ENCODE measurements around the gene CUTA.
A peak's percentile ranks its signal among the peaks of the same experiment; 100 is the strongest.

Gene CUTA

DNA sequence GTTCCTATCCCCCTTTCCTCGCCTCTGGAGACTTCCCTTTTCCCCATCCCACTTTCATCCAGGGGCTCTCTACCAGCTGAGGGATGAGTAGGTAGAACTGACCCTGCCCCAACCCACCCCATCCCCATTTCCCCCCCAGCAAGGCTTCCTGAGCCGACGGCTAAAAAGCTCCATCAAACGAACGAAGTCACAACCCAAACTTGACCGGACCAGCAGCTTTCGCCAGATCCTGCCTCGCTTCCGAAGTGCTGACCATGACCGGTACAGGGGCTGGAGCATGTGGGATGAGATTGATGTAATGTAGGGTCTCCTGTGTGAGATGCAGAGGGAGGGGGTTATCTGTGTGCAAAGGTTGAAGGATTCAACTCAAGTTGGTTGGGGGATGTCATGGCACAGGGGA, 14.6 kb upstream of the CUTA start:
- TF ChIP-seq, protein P1, sequence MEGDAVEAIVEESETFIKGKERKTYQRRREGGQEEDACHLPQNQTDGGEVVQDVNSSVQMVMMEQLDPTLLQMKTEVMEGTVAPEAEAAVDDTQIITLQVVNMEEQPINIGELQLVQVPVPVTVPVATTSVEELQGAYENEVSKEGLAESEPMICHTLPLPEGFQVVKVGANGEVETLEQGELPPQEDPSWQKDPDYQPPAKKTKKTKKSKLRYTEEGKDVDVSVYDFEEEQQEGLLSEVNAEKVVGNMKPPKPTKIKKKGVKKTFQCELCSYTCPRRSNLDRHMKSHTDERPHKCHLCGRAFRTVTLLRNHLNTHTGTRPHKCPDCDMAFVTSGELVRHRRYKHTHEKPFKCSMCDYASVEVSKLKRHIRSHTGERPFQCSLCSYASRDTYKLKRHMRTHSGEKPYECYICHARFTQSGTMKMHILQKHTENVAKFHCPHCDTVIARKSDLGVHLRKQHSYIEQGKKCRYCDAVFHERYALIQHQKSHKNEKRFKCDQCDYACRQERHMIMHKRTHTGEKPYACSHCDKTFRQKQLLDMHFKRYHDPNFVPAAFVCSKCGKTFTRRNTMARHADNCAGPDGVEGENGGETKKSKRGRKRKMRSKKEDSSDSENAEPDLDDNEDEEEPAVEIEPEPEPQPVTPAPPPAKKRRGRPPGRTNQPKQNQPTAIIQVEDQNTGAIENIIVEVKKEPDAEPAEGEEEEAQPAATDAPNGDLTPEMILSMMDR (IDR thresholded peaks at IDR 0.05), result no peak
- intact Hi-C loops (cut with DNase I; ENCODE audit: low total_unique reads), result no loop called here
- H3K27ac ChIP-seq, result peak overlapping the region in 1 of 2 donors; percentile 52
- H3K36me3 ChIP-seq, result peaks cover 17 to 35% (median 22%) of the 10 kb centered on the region in 3 donors
- H3K27me3 ChIP-seq, result no peaks in the 10 kb centered on the region
- peaks cover 0 to 50% (median 38%) of the 10 kb centered on the region in 4 donors for H3K4me1 ChIP-seq
- no peak overlapping the region for H3K4me3 ChIP-seq
- DNase-seq, result peak in 1 of 2 donors; percentile 33
- no peaks in the 10 kb centered on the region for H3K9me3 ChIP-seq

DNA sequence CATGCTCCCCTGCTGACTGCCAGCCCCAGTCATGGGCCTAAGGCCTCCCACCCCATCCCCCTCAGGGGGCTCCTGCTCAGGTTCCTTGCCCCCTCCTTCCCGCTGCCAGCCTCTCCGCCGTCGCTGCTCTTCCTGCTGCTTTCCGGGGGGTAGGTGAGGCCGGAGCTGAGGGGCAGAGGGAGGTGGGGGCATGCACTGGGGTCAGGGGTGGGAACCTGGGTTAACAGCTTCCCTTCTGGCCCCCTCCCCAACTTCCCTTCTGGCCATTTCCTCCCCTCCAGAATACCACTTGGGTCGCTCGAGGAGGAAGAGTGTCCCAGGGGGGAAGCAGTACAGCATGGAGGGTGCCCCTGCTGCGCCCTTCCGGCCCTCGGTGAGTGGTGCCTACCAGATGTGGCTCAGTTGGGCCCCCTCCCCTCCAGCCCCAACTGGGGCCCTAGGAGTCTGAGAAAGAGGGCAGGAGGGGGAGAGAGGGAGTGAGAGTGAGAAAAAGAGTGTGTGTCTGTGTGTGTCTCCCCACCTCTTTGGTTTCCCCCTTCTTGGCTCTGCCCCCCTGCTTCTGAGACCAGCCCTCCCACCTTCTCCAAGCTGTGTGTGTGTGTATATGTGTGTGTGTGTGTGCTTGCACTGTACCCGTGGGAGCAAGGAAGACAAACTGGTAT, 14.1 kb upstream of the CUTA start:
- H3K4me1 ChIP-seq, result peaks cover 0 to 56% (median 43%) of the 10 kb centered on the region in 4 donors
- H3K4me3 ChIP-seq, result no peak overlapping the region

DNA sequence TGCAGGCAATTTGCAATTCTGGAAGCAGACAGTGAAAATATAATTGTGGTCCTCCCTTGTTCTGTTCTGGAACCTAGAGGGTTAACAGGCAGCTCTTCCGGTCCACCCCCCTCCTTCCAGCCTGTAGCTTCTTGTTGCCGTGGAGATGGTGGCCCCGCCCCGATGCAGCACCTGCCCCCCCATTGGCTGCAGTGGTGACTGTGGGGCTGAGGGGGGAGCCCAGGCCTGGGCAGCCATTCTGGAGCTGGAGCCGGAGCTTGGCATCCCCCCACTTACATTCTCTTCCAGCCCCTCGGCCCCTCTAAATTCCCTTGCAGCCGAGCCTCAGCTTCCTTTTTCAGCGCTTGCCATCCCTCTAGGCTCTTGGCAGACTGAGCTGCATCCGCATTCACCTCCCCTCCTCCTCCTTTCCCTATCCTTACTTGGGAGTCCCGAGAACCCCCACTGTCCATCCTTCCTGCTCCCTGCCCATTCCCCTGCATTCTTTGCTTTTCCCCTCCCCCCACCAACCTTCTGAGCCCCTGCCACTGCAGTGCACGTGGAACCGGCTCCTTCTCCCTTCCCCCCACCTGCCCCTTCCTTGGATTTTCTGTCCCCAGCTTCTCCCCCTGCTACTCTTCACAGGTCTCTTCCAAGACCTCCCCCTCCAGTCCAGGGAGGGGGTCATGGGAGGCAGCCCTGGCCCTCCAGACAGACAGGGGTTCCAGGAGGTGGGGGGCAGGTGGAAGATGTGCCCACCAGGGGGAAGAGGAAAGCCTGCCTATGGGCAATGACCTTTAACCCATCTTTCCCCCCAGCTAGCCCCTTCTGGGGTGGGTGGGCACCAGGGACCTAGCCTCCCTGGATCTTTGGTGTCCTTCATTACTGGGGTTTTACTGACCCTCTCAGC, 13.3 kb upstream of the CUTA start:
- Histone ChIP-seq H3K36me3 (peaks cover 7 to 21% (median 8%) of the 10 kb centered on the region in 3 donors), H3K27ac (peak overlapping the region in 1 of 2 donors; percentile 28), H3K4me1 (peaks cover 0 to 63% (median 47%) of the 10 kb centered on the region in 4 donors), H3K4me3 (no peak overlapping the region), H3K27me3 (no peaks in the 10 kb centered on the region), H3K9me3 (no peaks in the 10 kb centered on the region)
- TF ChIP-seq, protein P1 (IDR thresholded peaks at IDR 0.05), result no peak
- DNase-seq, result peak in 1 of 2 donors; percentile 73
- intact Hi-C loops (cut with DNase I; ENCODE audit: low total_unique reads), result no loop called here

More for the DNA sequence above, 14.1 kb upstream of the CUTA start:
- intact Hi-C loops (cut with DNase I; ENCODE audit: low total_unique reads), result no loop called here
- DNase-seq, result peak in 1 of 2 donors; percentile 44
- H3K36me3 ChIP-seq, result peaks cover 12 to 29% (median 16%) of the 10 kb centered on the region in 3 donors
- no peaks in the 10 kb centered on the region for H3K27me3 ChIP-seq
- TF ChIP-seq, protein P1 (IDR thresholded peaks at IDR 0.05), result no peak
- H3K9me3 ChIP-seq, result no peaks in the 10 kb centered on the region
- H3K27ac ChIP-seq, result peak overlapping the region in 1 of 2 donors; percentile 52

DNA sequence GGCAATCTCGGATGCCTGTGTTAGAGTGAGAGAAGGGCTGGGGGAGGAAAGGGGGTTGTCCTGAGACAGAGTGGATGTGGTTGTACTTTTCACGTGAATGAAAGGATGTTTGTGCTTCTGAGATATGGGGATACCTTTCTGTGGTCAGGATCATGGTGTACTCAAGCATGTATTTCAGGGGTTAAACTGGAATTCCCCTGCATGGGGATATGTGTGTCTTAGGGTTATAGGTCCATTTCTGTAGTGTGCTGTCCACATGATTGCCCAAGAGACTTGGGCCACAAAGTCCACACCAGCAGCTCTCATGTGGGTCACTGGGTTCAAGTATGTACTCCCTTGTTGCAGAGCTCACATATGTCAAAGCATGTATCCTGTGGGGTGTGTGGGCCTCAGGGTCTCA, 12.4 kb upstream of the CUTA start:
- no peak overlapping the region for H3K4me3 ChIP-seq
- H3K9me3 ChIP-seq, result no peaks in the 10 kb centered on the region
- intact Hi-C loops (cut with DNase I; ENCODE audit: low total_unique reads), result no loop called here
- no peaks in the 10 kb centered on the region for H3K27me3 ChIP-seq
- DNase-seq, result no peak
- H3K36me3 ChIP-seq, result peaks cover 0 to 12% (median 0%) of the 10 kb centered on the region in 3 donors
- H3K4me1 ChIP-seq, result peaks cover 0 to 66% (median 49%) of the 10 kb centered on the region in 4 donors
- TF ChIP-seq, protein P1 (IDR thresholded peaks at IDR 0.05), result no peak
- no peak overlapping the region for H3K27ac ChIP-seq

DNA sequence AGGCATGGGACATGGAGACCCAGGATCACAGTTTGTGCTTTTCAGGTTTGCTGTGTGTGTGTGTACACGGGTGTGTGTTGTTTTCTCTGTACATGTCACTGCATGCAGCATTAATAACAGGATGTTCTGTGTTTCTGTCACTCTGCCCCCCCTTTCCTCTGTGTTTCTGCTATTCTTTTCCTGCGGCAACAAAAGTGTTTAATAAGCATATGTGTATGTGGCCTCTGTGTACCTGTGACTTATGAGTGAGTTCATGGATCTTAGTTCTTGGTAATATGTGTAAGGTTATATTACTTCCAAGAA, 11.8 kb upstream of the CUTA start:
- H3K27me3 ChIP-seq, result no peaks in the 10 kb centered on the region
- DNase-seq, result no peak
- H3K4me1 ChIP-seq, result peaks cover 0 to 72% (median 55%) of the 10 kb centered on the region in 4 donors
- H3K4me3 ChIP-seq, result no peak overlapping the region
- TF ChIP-seq, protein P1 (IDR thresholded peaks at IDR 0.05), result no peak
- peaks cover 0 to 8% (median 0%) of the 10 kb centered on the region in 3 donors for H3K36me3 ChIP-seq
- intact Hi-C loops (cut with DNase I; ENCODE audit: low total_unique reads), result loop anchor here (10.0 kb wide), 2 partner anchors 115 to 795 kb away; partner anchors contain the start of genes TAPBP and ZBTB22
- no peaks in the 10 kb centered on the region for H3K9me3 ChIP-seq
- peak overlapping the region in 1 of 2 donors; percentile 97 for H3K27ac ChIP-seq

All from tibial artery (tissue), 4 donors.